ENCODE data around the gene STON2. TPM values are rescaled to one million over a fixed set of nuclear protein-coding genes. Genes with fewer than 3 reads are reported as not detected.

Gene STON2
- total and polyA plus RNA-seq, 2 of the 13 experiments (the other 11 are each of a cell fraction or from before 2014, with no cell fraction given) = 2.1 to 11.0 TPM

- TF ChIP-seq ZSCAN5A (CRISPR knock-in tag; IDR thresholded peaks at IDR 0.05; ENCODE audit: borderline replicate concordance) (no peak), ZSCAN12 (CRISPR knock-in tag; IDR thresholded peaks at IDR 0.05) (no peak), ZNF552 (CRISPR knock-in tag; IDR thresholded peaks at IDR 0.05; ENCODE audit: borderline replicate concordance) (no peak), TEF (CRISPR knock-in tag; IDR thresholded peaks at IDR 0.05) (no peak), SNAPC4 (CRISPR knock-in tag; IDR thresholded peaks at IDR 0.05) (no peak), KLF13 (CRISPR knock-in tag; IDR thresholded peaks at IDR 0.05) (no peak), ZBTB7A (CRISPR knock-in tag; IDR thresholded peaks at IDR 0.05) (no peak), GATAD1 (CRISPR knock-in tag; IDR thresholded peaks at IDR 0.05) (no peak), CREB3 (CRISPR knock-in tag; IDR thresholded peaks at IDR 0.05) (no peak), SIX4 (CRISPR knock-in tag; IDR thresholded peaks at IDR 0.05) (no peak), HHEX (CRISPR knock-in tag; IDR thresholded peaks at IDR 0.05) (no peak), ARNT2 (CRISPR knock-in tag; IDR thresholded peaks at IDR 0.05; ENCODE audit: low read depth) (peak; percentile 9; the same call in 1 of the 2 replicates), SRF (IDR thresholded peaks at IDR 0.05; ENCODE audit: low read depth, low read length) (no peak), ZFP41 (CRISPR knock-in tag; IDR thresholded peaks at IDR 0.05; ENCODE audit: borderline replicate concordance) (no peak), ZNF549 (CRISPR knock-in tag; IDR thresholded peaks at IDR 0.05) (no peak), TBX3 (IDR thresholded peaks at IDR 0.05; ENCODE audit: borderline replicate concordance) (no peak), ZFP1 (CRISPR knock-in tag; IDR thresholded peaks at IDR 0.05) (no peak), CTCF (CRISPR knock-in tag; IDR thresholded peaks at IDR 0.05) (peak; percentile 23; the same call in 1 of the 2 replicates), NFIB (CRISPR knock-in tag; IDR thresholded peaks at IDR 0.05; ENCODE audit: borderline replicate concordance) (no peak)
Observed at GRCh38 chr14:81435391-81436295, 35.5 kb upstream of the STON2 start (continued).
